Colon (tissue), 2 donors: ENCODE results near the gene CAPN10.

ENCODE experiments used
- FAIRE-seq: peaks from 2 replicates; lab custom pipeline; 2012; peaks lifted over from hg19 to GRCh38; lab: Jason Lieb, UNC
- donor health status: control.
- donor health status: control.

CAPN10 gene

GRCh38 chr2:240589375-240589774 is 2.8 kb downstream of the CAPN10 start:
- FAIRE-seq = no peak

GRCh38 chr2:240589850-240590525 is 3.5 kb downstream of the CAPN10 start:
- no peak for FAIRE-seq

DNA sequence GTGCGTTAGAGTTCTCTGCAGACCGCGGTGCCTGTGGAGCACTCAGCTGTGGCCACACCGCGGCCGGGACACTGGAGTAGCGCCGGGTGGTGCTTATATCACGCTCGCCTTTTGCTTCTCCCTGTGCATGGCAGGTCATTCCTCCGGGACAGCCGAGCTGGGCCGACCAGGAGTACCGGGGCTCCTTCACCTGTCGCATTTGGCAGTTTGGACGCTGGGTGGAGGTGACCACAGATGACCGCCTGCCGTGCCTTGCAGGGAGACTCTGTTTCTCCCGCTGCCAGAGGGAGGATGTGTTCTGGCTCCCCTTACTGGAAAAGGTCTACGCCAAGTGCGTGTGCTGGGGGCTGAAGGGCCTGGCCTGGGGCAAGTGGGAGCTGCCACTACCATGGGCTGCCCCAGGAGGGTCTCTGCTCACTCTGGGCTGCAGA is 4.2 kb downstream of the CAPN10 start:
- no peak for FAIRE-seq

- FAIRE-seq = no peak
Observed at GRCh38 chr2:240591226-240591625, 4.7 kb downstream of the CAPN10 start.

- FAIRE-seq = no peak
Observed at GRCh38 chr2:240591784-240592183, 5.2 kb downstream of the CAPN10 start.

- FAIRE-seq = no peak
Observed at GRCh38 chr2:240593026-240593702, 6.6 kb downstream of the CAPN10 start.

DNA sequence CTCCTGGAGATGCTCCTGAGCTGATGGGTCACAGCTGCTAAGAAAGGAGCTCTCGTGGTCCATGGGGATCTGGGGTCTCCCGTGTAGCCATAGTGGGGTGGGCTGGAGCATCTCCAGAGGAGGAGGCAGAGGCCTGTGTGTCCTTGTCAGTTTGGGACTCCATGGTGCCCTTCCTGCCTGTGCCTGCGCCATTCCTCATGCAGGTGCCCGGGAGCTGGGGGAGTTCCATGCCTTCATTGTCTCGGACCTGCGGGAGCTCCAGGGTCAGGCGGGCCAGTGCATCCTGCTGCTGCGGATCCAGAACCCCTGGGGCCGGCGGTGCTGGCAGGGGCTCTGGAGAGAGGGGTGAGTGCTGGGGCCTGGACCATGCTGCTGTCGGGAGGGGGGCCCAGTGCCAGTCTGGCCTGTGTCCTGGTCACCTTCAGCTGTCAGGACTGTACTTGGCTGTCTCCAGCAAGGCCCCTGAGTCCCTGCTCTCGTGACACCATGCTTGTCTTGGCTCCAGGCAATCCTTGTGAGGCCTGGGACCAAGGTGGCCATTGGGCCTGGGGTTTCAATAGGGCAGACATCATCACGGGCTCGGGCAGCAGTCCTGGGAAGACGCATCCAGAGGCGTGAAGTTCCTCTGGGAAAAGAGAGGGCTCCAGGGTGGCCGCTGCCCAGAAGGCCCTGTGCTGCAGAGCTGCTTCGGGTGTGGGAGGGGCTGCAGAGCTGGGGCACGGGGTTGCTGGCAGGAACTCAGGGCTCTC is 7.3 kb downstream of the CAPN10 start:
- no peak for FAIRE-seq

DNA sequence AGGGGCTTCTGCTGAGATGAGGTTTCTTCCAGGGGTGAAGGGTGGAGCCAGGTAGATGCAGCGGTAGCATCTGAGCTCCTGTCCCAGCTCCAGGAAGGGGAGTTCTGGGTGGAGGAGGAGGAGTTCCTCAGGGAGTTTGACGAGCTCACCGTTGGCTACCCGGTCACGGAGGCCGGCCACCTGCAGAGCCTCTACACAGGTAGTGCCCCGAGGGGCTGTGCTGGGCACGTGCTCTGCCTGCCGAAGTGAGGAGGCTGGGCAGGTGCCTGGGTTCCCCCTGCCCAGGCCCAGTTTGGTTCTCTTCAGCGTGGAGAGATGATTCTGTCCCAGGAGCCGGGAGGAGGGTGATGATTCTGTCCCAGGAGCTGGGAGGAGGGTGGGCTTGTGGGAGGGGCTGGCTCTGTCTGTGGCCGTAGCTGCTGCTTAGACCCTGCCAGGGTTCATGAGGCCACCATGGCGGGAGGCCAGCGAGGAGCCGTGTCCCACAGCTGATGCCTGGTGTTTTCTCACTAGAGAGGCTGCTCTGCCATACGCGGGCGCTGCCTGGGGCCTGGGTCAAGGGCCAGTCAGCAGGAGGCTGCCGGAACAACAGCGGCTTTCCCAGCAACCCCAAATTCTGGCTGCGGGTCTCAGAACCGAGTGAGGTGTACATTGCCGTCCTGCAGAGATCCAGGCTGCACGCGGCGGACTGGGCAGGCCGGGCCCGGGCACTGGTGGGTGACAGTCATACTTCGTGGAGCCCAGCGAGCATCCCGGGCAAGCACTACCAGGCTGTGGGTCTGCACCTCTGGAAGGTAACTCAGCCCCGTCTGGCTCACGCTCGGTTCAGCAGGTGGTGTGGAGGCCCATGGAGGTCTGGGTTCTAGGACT is 8.2 kb downstream of the CAPN10 start:
- no peak for FAIRE-seq

GRCh38 chr2:240595381-240596079 is 9.0 kb downstream of the CAPN10 start:
- no peak for FAIRE-seq

- FAIRE-seq = no peak
Observed at GRCh38 chr2:240596080-240596460, 9.5 kb downstream of the CAPN10 start.

GRCh38 chr2:240596491-240596931 is 10.0 kb downstream of the CAPN10 start:
- no peak for FAIRE-seq

- FAIRE-seq = no peak
Observed at GRCh38 chr2:240597054-240597418, 10.5 kb downstream of the CAPN10 start.

DNA sequence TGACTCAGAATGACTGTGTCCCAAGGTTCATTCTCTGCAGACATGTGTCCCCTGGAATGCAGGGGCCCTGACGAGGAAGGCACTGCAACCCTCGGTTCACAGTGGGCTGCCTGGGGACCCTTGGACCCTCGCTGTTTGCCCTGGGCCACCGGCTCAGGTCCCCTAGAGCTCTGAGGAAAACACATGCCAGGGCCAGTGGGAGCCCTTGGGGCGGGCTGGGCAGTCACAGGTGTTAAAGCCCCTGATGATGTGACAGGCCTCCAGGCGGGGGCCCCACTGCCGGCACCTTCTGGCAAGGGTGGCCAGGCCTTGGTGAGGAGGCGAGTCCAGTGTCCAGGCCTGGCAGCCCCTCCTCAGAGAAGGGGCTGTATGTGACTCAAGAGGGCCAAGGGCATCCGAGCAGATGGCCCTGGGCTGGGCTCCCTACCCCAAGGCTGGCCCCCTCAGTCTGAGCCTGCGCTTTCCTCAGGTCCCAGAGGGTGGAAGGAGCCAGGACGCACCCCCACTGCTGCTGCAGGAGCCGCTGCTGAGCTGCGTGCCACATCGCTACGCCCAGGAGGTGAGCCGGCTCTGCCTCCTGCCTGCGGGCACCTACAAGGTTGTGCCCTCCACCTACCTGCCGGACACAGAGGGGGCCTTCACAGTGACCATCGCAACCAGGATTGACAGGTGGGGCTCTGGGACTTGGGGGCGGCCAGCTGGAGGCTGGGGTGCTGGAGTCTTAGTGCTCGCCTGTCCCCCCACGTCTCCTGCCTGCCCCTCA is 11.1 kb downstream of the CAPN10 start:
- FAIRE-seq = no peak

- FAIRE-seq = no peak
Observed at GRCh38 chr2:240598311-240598911, 11.9 kb downstream of the CAPN10 start.

- FAIRE-seq = no peak
Observed at GRCh38 chr2:240599141-240599583, 12.6 kb downstream of the CAPN10 start.

DNA sequence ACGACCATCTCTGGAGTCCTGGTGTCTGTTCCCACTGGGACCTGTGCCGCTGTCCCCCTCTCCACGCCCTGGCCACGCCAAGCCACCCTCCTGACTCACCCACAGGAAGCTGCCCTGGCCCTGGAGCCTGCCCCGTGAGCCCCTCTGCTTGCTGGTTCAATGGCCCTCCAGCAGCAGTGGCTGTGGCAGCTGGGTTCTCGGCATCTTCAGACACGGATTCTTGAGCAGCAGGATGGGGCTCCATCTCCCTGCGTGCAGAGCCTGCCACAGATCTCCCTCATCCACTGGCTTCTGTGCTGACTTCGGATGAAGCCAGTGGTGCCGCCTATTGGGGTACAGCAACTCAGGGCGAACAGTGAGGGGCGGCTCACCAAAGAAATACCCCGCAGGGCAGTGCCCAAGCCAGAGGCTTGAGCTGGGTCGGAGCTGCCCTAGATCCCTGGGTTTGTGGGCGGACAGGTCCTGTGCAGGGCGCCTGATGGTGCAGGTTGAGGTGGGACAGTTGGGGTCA is 14.0 kb downstream of the CAPN10 start:
- no peak for FAIRE-seq

- FAIRE-seq = no peak
Observed at GRCh38 chr2:240601061-240601830, 14.7 kb downstream of the CAPN10 start.

GRCh38 chr2:240601831-240602160 is 15.3 kb downstream of the CAPN10 start:
- FAIRE-seq = no peak

- no peak for FAIRE-seq
Observed at GRCh38 chr2:240602266-240603050, 15.9 kb downstream of the CAPN10 start.
